Measurements from ENCODE around the gene PPM1A.

- TF ChIP-seq, protein P1, sequence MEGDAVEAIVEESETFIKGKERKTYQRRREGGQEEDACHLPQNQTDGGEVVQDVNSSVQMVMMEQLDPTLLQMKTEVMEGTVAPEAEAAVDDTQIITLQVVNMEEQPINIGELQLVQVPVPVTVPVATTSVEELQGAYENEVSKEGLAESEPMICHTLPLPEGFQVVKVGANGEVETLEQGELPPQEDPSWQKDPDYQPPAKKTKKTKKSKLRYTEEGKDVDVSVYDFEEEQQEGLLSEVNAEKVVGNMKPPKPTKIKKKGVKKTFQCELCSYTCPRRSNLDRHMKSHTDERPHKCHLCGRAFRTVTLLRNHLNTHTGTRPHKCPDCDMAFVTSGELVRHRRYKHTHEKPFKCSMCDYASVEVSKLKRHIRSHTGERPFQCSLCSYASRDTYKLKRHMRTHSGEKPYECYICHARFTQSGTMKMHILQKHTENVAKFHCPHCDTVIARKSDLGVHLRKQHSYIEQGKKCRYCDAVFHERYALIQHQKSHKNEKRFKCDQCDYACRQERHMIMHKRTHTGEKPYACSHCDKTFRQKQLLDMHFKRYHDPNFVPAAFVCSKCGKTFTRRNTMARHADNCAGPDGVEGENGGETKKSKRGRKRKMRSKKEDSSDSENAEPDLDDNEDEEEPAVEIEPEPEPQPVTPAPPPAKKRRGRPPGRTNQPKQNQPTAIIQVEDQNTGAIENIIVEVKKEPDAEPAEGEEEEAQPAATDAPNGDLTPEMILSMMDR (conservative IDR thresholded peaks at IDR 0.05 in 1 of 2, IDR thresholded peaks at IDR 0.05 in 1 of 2; ENCODE audit: extremely low read depth in 1 of 2, insufficient read depth in 1 of 2, low read depth in 1 of 2, low read length in 2 of 2): no peak
- TF ChIP-seq EZH2 (IDR thresholded peaks at IDR 0.05; ENCODE audit: borderline replicate concordance, low read length): no peak
Observed at GRCh38 chr14:60232185-60232584, 16.8 kb upstream of the PPM1A start.

Measured in mammary epithelial cell (primary cell).